ENCODE data around the gene CYSTM1.

DNA sequence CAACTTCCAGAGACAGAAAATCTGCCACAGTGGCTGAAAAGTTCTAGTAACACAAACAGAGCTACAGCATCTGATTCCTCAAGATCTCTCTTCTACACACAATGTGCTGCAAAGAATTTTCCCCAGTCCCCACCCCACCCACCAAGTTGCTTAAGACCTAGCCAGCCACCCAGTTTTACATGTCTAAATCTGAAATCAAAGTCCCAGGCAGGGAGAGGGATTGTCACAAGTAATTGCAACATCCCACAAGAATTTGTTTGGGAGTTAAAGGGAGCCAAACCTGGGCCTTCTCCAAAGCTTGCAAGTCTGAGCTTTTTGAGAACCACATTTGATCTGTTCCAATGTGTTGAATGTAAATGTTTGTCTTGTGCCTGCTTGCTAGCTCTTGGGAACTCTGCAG, 33.7 kb upstream of the CYSTM1 start:
- TF ChIP-seq, protein P1, sequence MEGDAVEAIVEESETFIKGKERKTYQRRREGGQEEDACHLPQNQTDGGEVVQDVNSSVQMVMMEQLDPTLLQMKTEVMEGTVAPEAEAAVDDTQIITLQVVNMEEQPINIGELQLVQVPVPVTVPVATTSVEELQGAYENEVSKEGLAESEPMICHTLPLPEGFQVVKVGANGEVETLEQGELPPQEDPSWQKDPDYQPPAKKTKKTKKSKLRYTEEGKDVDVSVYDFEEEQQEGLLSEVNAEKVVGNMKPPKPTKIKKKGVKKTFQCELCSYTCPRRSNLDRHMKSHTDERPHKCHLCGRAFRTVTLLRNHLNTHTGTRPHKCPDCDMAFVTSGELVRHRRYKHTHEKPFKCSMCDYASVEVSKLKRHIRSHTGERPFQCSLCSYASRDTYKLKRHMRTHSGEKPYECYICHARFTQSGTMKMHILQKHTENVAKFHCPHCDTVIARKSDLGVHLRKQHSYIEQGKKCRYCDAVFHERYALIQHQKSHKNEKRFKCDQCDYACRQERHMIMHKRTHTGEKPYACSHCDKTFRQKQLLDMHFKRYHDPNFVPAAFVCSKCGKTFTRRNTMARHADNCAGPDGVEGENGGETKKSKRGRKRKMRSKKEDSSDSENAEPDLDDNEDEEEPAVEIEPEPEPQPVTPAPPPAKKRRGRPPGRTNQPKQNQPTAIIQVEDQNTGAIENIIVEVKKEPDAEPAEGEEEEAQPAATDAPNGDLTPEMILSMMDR (conservative IDR thresholded peaks at IDR 0.05; ENCODE audit: low read depth, low read length) = no peak
- TF ChIP-seq EZH2 (IDR thresholded peaks at IDR 0.05; ENCODE audit: low read length, unreplicated experiment) = no peak
